Lung microvascular endothelial cell (primary cell): ENCODE results near the gene KATNAL1. TPM values are rescaled to one million over a fixed set of nuclear protein-coding genes. Genes with fewer than 3 reads are reported as not detected.

ENCODE experiments used
- DNase-seq, 2 donors: peaks; one replicate each; pipeline versions ENCODE4 v3.0.0 to v3.0.0-alpha.2; 2010; ENCODE audit warnings: low read depth in 2 of 2
- total RNA-seq: library from RNA; depleted of rRNA; stranded (reverse); fragments of >200 nt; gene quantifications from 2 replicates; pipeline ENCODE4 v1.2.1, GENCODE V29; 2014

The KATNAL1 gene
- total RNA-seq = 10.2 and 12.1 TPM in 2 replicates

DNA sequence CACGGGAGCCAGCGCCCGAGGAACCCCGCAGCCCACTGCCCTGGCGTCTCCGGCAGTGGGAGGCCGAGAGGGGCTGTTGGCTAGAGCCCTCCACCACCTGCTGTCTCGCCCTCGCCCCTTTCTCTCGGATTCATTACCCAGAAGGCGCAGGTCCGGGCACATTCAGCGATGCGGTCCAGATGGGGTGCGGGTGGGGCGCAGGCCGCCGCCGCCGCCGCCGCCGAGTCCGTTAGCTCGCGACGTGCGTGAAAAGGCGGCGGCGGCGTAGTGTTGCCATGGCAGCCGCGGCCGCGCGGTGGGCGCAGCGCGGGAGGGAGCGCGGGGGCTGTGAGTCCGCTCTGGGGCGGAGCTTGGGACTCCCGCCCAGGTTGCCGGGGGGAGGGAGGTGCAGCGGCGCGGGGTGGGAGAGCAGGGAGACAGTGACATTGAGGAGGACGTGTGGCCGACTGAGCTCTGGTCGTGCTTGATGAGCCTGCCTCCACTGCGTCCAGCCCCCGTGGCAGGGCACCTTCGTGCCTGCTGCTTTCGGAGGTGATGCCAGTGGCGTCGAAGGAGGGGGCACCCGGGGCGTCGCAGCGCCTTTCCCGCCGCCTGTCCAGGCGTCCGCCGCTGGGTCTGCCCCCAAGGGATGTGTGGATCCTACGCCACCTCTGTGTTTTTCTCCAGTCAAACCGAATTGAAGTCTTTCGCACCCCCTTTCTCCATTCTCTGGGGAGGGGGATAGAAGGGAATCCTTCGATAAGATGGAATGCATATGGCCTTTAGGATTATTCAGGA lies at the start of gene KATNAL1:
Gene KATNAL1 (minus strand): TSS at position 358 of the 777 bp plus-strand sequence. CDS start 23,774 bp downstream, outside the sequence.
- peak; percentile 76 to 79 for DNase-seq

DNA sequence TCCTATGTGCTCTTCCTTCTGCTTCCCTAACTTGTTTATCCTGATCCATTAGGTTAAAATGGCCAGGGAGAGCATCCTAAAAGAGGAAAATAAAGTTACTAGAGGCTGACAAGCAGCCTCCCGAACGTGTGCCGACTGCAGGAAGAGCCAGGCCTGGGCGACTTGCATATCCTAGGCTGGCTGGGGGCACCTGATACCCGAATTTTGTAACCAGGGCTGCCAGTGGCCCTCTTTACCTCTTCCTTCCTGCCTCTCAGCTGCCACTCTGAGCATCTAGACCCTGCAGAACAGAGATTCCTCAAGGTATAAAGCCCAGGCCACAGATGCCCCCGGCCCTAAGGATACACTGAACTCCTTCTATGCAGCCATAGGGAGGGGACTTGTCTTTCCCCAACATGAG lies 48.5 kb upstream of the KATNAL1 start:
- DNase-seq = no peak

DNA sequence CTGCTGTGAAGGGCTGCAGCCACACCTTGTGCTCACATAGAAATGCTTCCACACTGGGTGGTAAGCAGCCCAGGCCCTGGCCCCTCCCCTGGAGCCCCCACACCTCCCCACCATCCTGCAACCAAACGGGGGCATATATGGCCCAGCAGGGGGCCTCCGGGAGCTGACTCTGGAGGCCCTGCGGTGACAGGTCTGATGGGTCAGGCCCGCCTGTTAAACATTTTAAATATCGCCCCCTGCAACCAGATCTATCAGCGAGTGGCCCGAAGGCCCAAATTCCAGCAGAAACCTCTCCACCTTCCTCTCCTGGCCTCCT lies 48.0 kb upstream of the KATNAL1 start:
- peak; percentile 55 to 69 for DNase-seq

DNA sequence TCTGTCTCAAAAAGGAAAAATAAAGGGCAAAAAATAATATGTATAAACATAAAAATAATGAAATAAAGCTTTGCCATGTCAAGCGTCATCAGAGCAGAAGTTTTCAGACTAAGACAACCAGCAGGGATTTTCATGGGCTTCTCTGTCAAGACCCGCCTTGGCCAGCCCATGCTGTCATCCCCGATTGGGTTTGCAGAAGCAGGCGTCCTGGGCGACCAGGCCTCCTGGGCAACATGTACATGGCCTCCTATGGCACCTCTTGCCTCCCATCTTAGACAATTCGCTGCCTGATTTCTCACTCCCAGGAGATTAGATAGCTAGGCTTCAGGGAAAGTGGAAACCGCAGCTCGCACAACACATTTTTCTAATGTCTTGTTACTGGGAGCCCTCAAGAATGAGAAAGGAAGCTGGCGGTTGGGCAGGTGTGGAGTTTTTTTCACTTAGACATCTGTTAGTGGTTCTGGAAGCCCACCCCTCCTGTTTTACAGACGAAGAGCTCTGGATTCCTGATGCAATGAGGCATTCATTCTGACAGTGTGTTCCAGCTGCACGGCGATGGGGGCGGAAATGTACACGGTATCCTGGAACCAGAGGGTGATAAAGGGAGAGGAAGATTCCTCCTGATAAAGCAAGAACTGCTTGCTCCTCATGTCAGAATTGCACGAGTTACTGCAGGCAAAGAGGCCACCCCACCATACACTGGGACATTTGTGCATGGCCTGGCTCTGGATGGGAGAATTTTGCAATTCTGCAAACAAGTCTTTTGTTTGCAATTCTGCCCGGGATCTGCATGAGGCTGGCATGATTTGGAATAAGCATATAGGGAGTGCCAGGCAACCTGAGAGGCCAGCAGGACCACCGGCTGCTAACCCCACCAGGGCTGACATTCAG lies 47.4 kb upstream of the KATNAL1 start:
- DNase-seq = no peak

DNA sequence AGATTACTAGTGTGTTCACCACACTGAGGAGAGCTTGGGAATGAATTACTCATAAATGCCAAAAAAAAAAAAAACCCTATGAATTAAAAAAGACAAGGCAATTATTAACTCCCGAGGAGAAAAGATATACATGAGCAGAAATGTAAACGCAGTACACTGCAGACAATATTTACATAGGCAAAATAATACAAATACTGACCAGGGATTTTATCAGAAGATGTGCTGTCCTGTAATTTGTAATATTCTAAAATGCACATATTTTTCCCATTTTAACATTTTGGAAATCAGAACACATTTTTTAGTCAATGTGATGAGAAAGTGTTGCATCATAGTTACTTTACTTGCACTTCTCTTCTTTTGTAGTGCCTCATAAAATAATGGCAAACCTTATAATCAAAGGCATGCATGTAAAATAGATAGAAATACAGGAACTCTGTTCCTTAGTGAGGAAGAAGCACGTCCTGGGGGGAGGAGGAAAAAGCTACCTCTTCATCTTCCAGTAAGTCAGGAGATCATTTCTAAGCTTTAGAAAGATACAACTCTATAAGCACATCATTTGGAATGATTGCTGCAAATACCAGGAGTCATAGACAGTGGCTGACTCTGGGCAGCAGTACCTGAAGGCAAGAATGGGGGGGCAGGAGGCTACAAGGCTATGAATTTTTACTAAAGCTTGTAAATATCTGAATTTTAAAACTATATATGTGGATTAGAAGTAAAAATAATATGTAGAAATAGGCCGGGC lies 46.3 kb upstream of the KATNAL1 start:
- DNase-seq = no peak

DNA sequence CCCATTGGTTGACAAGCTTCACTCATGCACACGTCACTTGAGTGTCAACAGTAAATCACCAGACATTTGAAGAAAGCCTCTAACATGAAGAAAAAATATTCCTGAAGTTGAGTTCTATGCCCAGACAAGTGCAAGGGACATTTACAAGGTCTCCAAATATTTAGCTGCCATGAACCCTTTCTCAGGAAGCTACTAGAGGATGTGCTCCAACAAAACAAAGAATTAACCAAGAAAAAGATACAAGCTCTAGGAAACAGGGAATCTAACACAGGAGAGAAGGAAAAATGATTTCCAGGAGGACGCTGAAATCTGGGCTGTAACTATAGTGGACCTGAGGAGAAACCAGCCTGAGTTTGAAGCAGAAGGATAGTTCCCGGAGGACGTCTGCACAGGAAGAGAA lies 45.7 kb upstream of the KATNAL1 start:
- DNase-seq = no peak

DNA sequence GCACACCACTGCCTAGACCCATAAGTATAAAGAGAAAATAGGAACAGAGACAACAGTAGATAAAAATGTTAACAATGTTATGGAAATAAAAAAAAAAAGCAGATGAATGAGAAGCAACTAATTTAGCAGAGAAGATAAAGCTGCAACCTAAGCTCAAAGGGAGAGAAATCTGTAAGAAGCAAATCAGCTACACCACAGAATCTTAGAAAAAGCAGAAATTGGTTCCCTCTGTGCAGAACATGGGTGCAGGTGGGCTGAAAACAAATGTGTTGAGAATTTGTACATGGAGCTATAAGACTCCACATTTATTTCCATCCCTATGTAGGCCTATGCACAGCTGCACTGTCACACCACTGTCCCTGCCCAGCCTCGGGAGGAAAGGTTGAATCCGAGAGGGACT lies 44.8 kb upstream of the KATNAL1 start:
- DNase-seq = no peak

DNA sequence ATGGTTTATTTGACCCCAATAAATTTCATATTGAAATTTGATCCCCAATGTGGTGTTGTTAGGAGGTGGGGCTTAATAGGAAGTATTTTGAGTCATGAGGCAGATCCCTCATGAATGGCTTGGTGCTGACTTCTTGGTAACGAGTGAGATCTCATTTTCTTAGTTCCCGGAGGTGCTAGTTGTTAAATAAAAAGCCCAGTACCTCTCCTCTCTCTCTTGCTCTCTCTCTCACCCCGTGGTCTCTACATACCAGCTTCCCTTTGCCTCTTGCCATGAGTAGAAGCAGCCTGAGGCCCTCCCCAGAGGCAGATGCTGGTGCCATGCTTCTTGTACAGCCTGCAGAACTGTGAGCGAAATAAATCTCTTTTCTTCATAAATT lies 39.4 kb upstream of the KATNAL1 start:
- no peak for DNase-seq

DNA sequence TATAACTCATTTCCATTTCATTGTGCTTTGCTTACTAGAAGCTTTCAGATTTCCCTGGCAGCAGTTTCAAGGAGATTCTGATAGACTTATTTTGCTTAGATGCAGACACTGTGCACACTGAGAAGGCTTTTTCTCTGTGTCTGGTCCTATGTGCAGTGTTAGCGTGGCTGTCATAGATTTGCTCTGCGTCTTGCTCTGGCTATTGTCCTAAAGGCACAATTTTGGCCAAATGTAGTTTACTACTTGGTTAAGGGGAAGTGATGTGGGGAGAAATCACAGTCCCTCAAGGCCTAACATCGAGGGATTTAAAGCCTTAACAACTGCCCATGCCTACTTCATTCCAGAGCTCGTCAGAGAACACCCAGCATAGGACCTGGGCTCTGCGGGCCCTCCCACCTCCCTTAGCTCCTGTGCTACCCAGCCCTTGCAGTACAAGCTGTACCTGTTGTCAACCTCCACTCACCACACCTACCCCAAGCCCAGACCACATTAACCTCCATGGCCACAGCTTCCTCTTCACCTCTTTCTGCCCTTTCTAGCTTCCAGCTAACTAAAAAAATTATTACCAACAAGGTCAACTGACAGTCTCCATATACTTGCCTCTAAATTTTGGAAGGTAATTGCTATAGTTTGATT lies 38.9 kb upstream of the KATNAL1 start:
- no peak for DNase-seq

DNA sequence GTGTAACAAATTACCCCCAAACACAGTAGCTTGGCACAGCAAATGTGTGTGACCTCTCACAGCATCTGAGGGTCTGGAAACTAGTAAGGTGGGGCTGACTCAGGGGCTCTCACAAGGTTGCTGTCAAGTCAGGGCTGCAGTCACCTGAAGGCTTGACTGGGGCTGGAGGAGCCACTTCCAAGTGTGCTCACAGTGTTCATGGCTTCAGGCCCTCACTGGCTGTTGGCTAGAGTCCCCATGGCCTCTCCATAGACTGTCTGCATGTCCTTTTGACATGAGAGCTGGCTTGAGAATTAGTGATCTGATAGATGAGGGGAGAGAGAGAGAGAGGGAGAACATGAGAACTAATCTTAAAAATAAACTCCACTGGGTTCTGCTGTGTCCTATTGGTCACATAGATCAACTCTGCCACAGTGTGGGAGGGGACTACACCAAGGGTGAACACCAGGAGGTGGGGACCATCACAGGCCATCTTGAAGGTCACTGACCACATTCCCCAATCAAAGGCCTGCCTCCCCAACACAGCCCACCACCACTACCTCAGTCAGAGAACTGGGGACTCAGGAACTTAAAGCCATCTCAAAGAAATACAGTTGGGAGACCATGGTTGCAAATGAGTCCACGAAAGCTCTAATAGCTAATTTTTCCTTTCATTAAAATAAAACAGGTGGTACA lies 38.2 kb upstream of the KATNAL1 start:
- no peak for DNase-seq

DNA sequence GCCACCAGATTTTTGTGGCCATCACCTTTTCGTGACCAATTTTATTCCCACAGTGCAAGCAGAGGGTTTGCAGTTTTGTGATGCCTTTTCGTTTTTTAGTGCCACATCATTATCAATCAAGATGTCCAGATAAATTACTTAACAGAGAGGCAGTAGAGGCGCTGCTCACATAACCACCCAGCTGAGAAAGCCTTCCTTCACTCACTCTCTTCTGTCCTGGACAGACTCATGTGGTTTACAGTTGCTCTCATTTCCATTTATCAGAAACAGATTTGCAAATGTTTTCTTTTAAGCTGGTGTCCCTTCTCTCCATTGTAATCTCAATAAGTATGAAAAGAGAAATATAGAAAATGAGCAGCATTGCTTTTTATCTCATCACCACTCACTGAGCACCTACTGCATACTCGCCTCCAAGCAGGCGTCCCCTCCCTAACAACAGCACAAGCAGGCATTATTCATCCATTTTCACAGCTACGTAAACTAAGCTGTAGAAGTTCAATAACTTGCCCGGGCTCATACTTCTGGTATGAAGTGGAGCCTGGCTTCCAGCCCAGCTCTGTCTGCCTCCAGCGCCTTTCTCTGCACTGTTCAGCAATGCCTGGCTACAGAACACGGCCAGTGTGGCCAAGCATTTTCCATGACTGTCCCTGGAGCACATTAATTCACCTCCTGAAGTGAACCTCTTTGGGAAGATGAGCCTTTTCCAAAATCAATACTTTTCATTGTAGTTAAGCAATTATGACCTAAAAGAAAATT lies 34.6 kb upstream of the KATNAL1 start:
- peak; percentile 77 to 87 for DNase-seq

DNA sequence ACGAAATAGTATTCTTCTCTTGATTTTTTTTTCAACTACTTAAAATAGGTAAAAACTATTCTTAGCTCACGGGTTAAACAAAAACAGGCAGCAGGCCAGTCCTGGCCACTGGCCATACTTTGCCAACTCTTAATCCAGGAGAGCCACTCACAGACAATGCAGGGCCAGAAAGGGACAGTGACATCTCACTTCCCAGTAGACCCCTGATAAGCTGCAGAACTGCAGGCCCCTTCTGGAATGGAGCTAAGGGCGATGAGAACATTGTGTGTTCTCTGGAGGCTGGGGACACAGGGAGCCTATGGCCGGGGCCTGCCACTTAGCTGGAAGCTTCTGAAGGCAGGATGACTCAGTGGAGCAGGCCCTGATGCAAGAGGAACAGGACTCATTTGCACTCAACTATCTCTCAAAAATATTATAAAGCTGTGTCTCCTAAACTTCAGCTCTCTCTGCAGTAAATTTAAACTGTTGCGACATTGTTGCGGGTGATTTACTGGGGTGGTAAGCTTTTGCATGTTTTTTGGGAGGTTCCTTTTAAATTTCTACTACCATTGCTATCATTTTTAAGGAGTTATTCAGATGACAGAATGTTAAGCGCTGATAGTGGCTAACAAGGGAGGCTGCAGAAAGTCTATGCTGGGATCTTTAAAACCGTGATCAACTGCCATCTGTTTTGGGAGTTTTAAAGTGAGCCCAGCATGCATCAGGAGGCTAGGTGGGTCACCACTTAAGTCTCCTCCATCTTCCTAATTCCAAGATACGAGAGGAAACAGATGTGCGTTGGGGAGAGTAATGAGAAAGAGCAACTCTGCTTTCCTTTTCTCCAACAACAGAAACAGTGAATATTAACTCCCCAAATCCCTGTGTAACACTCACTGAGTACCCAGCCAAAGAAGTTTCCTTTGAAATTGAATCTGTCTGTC lies 33.2 kb upstream of the KATNAL1 start:
- DNase-seq = peak; percentile 13 to 41

DNA sequence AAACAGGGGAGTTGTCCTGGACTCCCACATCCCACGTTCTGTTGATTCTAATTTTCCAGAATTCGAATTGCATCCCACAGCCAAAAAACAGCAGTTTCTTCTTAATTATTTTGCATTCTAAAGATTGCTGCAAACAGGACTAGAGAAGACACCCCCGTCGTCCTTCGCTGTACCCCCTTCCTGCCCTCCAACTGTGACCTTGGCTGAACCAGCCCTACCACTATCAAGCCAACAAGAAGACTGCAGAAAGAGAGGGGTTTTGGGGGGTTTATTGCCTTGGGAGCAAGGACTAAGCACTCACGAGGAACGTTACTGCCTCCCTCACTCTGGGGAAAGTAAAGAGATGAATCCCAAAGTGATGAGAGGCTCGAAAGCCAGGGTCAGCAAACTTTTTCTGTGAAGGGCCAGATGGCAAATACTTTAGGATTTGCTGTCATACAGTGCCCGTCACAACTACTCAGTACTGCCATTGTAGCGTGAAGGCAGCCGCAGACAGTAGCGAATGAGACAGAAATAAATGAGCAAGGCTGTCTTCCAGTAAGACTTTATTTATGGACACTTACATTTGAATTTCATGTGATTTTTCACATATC lies 32.5 kb upstream of the KATNAL1 start:
- no peak for DNase-seq

DNA sequence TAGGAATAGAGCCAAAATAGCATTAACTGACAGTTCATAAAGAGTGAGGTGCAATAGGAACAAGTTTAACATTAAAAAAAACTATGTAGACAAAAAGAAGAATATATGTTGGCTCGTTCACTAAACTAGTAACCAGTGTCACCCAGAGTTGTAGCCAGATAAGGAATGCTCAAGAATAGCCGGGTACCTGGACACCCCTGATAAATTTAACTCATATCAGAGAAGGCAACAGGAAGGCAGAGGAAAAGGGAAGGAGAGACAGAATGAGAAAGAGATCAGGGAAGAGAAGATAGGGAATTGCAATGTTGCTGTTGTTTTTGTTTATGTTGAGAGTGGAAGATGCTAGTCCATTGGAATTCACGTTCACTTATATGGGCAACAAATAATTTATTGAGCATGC lies 31.6 kb upstream of the KATNAL1 start:
- no peak for DNase-seq

DNA sequence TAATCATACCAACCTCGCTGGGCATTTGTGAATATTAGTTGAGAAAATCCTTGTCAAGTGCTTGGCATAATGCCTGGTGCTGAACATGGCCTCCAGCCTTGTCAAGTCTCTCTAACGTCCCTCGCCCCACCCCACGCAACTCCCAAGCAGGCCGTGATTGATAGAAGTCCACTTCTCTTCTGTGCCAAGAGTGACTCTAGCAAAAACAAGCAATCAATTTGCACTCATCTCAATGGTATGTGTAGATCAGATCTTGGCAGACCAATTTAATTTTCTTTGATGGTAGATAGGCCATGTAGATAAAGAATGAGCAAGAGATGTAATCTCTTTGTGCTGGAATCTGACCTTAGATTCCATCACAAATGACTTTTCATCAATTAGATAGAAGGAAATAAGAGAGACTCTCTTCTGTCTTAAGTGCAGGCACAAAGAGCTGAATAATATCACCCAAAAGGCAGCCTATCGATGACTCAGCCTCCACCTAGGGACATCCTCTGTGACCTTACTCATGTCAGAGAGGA lies 31.0 kb upstream of the KATNAL1 start:
- DNase-seq = no peak

DNA sequence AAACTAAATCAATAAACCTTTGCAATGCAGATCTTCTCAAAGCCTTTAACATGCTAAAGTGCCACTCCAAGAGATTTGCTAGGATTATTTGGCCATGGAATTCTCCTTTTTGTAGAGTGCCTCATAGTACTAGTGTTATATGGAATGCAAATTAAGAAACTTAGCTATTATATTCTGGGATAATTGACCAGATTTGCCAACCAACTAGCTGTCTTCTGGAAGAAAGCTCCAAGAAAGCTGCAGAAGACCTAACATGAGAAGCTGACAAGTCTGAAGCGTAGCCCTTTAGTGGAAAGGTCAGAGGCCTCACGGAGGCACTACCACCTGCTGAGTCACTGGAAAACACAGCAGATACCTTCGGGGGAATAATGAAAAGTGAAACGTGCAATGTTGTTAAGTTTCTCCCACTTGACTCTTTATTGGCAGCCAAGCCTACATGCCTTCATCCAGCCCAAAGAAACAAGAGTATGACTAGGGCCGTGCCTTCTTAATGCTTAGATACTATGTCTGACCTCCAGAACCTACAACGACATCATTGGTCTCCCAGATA lies 29.8 kb upstream of the KATNAL1 start:
- DNase-seq = no peak

DNA sequence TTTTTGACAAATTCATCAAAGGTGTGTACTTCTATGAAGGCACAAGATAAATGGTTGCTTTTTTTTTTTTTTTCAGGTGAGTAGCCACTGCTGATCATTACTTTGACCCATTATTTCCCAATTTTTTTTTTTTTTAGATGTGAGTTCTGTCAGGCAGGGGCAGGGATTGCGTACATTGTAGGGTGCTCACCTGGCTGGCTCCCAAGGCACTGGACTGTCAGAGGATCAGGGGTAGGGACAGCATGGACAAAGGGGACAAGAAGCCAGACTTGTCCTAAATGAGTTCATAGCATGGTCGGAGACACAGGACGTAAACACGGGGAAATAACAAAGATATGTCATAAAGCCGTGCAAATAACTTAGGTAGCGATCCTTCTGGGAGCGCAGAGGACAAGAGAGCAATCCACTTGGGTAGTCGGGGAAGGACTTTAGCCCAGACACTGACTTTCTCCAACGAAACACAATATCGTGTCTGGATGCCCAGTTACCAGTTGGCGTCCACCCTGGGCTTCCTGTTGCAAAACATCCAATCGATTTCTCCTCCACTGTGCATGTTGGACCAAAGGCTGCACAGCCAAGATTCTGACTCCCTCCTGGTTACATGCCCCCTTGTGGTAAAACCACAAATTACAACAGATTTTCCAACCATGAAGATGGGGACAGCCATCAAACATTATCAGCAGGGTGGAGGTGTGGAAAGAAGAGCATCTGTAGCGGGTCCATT lies 27.5 kb upstream of the KATNAL1 start:
- DNase-seq = peak; percentile 50 to 60

DNA sequence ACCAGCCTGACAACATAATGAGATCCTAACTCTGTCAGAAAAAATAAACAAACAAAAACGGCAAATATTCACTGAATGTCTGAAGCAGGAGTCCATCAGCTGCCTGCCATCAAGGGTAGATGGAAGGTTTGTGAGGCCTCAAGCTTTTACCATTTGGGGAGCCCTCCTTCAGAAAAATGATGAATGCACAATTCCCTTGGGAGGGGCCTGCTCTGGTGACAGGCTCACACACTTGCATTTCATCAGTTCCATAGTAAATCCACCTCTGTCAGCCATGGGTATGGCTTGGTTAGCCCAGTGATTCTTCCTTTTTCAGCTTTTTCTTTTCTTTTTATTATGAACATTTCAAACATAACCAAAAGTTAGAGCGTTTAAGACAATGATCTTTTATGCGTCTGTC lies 26.3 kb upstream of the KATNAL1 start:
- DNase-seq = no peak
